HepG2 (cell line): ENCODE data around the gene ITGA2.

ENCODE experiments used
- SAFB2 ChIP-seq: sonication (generic); formaldehyde crosslinking; IDR thresholded peaks from 2 replicates; pipeline ENCODE4 v1.5.1; 2020; ENCODE audit warnings: missing genetic modification reagents, low read depth, mild to moderate bottlenecking, borderline replicate concordance
- ZNF232 ChIP-seq: sonication (generic); formaldehyde crosslinking; IDR thresholded peaks from 2 replicates; pipeline ENCODE4 v1.4.0; 2020; ENCODE audit warnings: missing genetic modification reagents, borderline replicate concordance
- TF ChIP-seq, protein P1 (sequence below), 2 experiments: IDR thresholded peaks; 2 replicates each; pipeline ENCODE4 v1.6.1; 2011 to 2012; ENCODE audit warnings: low read length in 2 of 2, borderline replicate concordance in 1 of 2, low read depth in 1 of 2, mild to moderate bottlenecking in 1 of 2, moderate library complexity in 1 of 2
- TF ChIP-seq, protein P2 (sequence below): sonication (generic); formaldehyde crosslinking; IDR thresholded peaks from 2 replicates; pipeline ENCODE4 v1.9.0; 2021; ENCODE audit warnings: missing genetic modification reagents, borderline replicate concordance

DNA sequence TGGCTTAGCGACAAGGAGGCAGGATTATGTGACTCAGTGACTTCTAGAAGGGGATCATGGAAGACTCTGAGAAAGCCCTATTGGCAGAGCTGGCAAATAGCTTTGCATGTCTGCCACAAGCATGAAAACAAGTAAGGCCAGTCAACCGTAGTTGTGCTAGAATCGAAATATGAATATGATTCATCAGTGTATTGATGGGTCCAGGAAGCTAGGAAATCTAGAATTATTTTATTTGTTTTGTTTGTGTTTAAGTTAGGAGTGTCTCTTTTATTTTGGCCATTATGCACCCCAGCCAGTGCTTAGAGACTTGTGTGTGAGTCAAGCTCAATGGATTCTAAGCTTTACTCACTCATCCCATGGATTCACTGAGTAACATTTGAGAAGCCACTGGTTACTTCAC, 3.8 kb upstream of the ITGA2 start:
- TF ChIP-seq, protein P1, sequence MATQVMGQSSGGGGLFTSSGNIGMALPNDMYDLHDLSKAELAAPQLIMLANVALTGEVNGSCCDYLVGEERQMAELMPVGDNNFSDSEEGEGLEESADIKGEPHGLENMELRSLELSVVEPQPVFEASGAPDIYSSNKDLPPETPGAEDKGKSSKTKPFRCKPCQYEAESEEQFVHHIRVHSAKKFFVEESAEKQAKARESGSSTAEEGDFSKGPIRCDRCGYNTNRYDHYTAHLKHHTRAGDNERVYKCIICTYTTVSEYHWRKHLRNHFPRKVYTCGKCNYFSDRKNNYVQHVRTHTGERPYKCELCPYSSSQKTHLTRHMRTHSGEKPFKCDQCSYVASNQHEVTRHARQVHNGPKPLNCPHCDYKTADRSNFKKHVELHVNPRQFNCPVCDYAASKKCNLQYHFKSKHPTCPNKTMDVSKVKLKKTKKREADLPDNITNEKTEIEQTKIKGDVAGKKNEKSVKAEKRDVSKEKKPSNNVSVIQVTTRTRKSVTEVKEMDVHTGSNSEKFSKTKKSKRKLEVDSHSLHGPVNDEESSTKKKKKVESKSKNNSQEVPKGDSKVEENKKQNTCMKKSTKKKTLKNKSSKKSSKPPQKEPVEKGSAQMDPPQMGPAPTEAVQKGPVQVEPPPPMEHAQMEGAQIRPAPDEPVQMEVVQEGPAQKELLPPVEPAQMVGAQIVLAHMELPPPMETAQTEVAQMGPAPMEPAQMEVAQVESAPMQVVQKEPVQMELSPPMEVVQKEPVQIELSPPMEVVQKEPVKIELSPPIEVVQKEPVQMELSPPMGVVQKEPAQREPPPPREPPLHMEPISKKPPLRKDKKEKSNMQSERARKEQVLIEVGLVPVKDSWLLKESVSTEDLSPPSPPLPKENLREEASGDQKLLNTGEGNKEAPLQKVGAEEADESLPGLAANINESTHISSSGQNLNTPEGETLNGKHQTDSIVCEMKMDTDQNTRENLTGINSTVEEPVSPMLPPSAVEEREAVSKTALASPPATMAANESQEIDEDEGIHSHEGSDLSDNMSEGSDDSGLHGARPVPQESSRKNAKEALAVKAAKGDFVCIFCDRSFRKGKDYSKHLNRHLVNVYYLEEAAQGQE (IDR thresholded peaks at IDR 0.05; ENCODE audit: borderline replicate concordance in 1 of 2, low read depth in 1 of 2, low read length in 2 of 2): no peak
- no peak for TF ChIP-seq SAFB2
- no peak for TF ChIP-seq ZNF232 (CRISPR knock-in tag)
- TF ChIP-seq, protein P2, sequence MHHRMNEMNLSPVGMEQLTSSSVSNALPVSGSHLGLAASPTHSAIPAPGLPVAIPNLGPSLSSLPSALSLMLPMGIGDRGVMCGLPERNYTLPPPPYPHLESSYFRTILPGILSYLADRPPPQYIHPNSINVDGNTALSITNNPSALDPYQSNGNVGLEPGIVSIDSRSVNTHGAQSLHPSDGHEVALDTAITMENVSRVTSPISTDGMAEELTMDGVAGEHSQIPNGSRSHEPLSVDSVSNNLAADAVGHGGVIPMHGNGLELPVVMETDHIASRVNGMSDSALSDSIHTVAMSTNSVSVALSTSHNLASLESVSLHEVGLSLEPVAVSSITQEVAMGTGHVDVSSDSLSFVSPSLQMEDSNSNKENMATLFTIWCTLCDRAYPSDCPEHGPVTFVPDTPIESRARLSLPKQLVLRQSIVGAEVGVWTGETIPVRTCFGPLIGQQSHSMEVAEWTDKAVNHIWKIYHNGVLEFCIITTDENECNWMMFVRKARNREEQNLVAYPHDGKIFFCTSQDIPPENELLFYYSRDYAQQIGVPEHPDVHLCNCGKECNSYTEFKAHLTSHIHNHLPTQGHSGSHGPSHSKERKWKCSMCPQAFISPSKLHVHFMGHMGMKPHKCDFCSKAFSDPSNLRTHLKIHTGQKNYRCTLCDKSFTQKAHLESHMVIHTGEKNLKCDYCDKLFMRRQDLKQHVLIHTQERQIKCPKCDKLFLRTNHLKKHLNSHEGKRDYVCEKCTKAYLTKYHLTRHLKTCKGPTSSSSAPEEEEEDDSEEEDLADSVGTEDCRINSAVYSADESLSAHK (CRISPR knock-in tag): no peak
